Measurements from ENCODE around the gene PDIA4. TPM values are rescaled to one million over a fixed set of nuclear protein-coding genes. Genes with fewer than 3 reads are reported as not detected.
A peak's percentile ranks its signal among the peaks of the same experiment; 100 is the strongest.

Gene PDIA4, protein sequence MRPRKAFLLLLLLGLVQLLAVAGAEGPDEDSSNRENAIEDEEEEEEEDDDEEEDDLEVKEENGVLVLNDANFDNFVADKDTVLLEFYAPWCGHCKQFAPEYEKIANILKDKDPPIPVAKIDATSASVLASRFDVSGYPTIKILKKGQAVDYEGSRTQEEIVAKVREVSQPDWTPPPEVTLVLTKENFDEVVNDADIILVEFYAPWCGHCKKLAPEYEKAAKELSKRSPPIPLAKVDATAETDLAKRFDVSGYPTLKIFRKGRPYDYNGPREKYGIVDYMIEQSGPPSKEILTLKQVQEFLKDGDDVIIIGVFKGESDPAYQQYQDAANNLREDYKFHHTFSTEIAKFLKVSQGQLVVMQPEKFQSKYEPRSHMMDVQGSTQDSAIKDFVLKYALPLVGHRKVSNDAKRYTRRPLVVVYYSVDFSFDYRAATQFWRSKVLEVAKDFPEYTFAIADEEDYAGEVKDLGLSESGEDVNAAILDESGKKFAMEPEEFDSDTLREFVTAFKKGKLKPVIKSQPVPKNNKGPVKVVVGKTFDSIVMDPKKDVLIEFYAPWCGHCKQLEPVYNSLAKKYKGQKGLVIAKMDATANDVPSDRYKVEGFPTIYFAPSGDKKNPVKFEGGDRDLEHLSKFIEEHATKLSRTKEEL
- total RNA-seq (ENCODE audit: low replicate concordance): 123 and 200 TPM in 2 replicates

DNA sequence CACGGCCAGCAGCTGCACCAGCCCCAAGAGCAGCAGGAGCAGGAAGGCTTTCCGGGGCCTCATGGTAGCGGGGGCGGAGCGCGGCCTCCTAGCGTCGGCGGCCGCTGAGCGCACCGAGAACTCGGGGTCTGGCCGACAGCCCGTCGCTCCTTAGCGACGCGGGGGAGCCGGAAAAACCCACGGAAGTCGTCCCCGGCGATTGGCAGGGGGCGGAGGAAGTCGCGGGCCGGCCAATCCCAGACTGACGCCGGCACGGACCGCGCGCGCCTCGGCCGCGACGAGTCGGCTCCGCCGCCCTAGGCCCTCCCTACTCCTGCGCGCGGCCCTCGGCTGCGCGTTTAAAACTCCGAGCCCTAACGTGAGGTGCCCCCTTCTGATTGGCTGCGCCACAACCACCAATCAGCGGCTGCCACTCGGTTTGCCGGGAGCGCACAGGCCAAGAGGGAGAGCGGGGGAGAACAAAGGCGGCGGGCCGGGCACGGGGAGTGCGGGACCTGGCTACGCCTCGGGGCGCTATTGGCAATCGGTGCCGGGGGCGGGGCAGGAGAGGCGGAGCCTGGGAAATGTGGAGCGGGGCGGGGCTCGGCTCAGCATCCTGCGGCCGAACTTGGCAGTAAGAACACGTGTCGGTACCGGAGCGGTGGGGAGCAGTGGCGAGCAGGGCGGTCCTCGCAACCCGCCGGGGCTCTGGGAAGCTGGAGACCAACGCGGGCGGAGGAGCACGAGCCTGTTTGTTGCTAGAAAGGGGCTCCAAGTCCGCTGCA lies at the start of gene PDIA4:
Gene PDIA4, minus strand, starts transcription at position 160 of the 764 bp plus-strand sequence. Its CDS starts 97 bp downstream, at position 63.
- peak within 1 kb of the TSS; percentile 86 for H3K4me3 ChIP-seq (ENCODE audit: low read depth, low read length)
- peak; percentile 99 for DNase-seq (ENCODE audit: low read depth)
- TF ChIP-seq CTCF (IDR thresholded peaks at IDR 0.05; ENCODE audit: insufficient read depth, low read length): peak; percentile 30

DNA sequence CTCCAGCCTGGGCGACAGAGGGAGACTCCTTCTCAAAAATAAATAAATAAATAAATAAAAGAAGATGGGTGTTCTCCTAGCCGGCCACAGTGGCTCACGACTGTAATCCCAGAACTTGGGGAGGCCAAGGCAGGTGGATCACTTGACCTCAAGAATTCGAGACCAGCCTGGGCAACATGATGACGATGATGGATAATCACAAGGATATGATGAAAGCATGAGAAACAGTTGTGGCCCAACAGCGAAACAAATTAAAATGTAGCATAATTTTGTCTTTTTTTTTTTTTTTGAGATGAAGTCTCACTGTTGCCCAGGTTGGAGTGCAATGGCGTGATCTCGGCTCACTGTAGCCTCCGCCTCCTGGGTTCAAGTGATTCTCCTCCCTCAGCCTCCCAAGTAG lies 49.3 kb upstream of the PDIA4 start:
- DNase-seq (ENCODE audit: low read depth): no peak
- TF ChIP-seq CTCF (IDR thresholded peaks at IDR 0.05; ENCODE audit: insufficient read depth, low read length): no peak
- H3K4me3 ChIP-seq (ENCODE audit: low read depth, low read length): no peak overlapping the region

DNA sequence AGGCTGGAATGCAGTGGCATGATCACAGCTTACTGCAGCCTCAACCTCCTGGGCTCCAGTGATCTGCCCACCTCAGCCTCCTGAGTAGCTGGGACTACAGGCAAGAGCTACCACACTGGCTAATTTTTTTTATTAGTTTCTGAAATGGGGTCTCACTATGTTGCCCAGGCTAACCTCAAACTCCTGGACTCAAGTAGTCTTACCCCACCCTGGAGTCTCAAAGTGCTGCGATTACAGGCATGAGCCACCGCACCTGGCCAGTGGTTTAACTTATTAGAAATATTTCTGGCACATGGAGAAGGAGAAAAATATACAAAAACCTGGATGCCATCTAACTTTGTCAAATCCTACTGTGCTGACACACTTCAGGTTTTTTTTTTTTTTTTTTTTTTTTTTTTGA lies 47.0 kb upstream of the PDIA4 start:
- no peak overlapping the region for H3K4me3 ChIP-seq (ENCODE audit: low read depth, low read length)
- DNase-seq (ENCODE audit: low read depth): no peak
- no peak for TF ChIP-seq CTCF (IDR thresholded peaks at IDR 0.05; ENCODE audit: insufficient read depth, low read length)

DNA sequence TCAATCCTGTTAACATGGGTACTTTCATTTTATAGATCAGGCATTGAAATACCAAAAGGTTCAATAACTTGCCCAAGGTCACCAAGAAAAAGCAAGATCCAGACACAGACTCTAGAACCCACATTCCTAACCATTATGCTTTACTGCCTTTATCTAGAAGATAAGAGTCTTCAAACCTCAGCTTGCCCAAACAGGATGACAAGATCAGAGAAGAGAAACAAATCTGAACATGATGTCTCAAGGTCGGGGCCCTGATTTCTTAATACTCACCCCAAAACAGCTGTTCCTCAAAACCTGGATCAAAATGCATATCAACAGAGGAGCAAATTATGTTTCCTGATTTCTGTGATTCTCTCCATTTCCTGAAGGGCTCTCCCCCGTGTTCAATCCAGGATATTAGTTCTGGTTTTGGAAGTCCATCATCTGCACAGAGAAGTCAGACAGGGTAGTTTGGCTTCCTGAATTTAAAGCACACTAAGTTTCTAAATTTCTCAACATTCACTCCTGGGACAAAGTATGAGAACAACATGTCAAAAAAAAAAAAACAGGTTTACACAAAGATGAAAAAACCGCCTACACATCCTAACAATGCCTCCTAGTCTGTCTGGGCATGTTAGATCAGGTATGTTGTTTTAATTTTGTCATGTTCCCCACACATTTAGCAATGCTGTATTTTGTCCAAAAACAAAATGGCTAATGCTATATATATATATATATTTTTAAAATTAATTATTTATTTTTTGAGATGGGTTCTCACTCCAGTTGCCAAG lies 46.0 kb upstream of the PDIA4 start:
- DNase-seq (ENCODE audit: low read depth): no peak
- no peak for TF ChIP-seq CTCF (IDR thresholded peaks at IDR 0.05; ENCODE audit: insufficient read depth, low read length)

DNA sequence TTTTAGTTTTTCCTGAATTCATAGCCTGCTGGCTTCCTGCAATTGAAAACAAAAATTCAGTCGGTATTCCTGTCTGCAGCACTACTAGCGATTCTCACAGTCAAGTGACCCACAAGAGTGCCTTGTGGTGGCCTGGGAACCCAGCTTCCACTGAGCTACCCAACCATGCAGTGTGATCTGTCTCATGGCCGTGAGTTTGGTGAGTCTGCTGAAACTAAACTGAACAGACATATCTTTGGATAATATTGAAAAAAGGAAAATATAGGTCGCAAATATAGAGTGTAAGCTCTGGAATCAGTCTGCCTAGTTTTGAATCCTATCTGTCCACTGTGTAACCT lies 44.1 kb upstream of the PDIA4 start:
- H3K4me3 ChIP-seq (ENCODE audit: low read depth, low read length): no peak overlapping the region
- DNase-seq (ENCODE audit: low read depth): no peak
- TF ChIP-seq CTCF (IDR thresholded peaks at IDR 0.05; ENCODE audit: insufficient read depth, low read length): no peak

More for the DNA sequence above, 46.0 kb upstream of the PDIA4 start:
- H3K4me3 ChIP-seq (ENCODE audit: low read depth, low read length): no peak overlapping the region
